Fibroblast of skin of right quadriceps (primary cell): ENCODE measurements around the gene ATG16L2.
"Not testable (repeated sequence)": the region's sequence is repeated elsewhere in the genome, so short reads cannot be mapped to it uniquely, and the experiment has no call there.

ENCODE experiments used
- DNase-seq: peaks from one replicate; pipeline ENCODE4 v3.0.0-alpha.2; 2013

The ATG16L2 gene

GRCh38 chr11:72807021-72807693 is 7.1 kb upstream of the ATG16L2 start:
- peak; percentile 44 for DNase-seq

- DNase-seq, result no peak
These were observed 6.4 kb upstream of the ATG16L2 start for GRCh38 chr11:72807792-72808191.

DNA sequence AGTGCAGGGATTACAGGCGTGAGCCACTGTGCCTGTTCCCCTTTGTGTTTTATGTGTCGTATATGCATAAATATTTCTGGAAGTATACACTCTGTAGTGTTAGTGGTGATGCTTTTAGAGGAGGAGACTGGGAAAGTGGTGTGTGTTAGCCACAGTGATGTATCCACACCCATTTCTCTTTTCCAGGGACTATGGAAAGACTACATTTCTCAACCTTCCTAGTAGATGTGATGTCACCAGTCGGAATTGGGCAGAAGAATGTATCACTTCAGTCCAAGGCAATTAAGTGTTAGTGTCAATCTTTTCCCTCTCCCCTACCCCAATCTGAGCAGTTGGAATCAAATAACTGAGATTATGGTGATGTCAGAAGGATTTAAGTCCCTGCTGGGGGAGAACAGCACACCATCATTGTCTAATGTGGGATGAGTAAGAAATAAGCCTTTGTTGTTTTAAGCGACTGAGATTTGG is 5.8 kb upstream of the ATG16L2 start:
- peak; percentile 68 for DNase-seq

GRCh38 chr11:72811686-72812085 is 2.5 kb upstream of the ATG16L2 start:
- DNase-seq, result not testable (repeated sequence)

DNA sequence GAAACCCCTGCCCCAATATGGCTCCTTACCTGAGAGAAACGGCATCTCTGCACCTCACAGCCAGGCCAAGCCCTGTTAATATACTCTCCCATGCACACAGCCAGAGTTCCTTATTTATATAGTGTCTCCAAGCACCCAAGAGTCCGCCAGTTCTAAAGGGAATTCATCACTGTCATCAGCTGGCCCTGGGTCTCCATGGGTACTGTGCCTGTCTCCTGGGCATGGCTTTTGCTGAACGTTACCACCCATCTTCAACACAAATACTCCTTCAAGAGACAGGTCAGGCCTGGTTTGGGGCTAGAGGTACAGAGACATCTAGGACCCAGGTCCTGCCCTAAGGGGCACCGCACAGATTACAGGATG is 1.6 kb upstream of the ATG16L2 start:
- DNase-seq, result no peak

GRCh38 chr11:72812967-72813739 is 1.1 kb upstream of the ATG16L2 start:
- DNase-seq, result peak; percentile 47

GRCh38 chr11:72813740-72814285 is 398 bp upstream of the ATG16L2 start:
- DNase-seq, result peak; percentile 72

DNA sequence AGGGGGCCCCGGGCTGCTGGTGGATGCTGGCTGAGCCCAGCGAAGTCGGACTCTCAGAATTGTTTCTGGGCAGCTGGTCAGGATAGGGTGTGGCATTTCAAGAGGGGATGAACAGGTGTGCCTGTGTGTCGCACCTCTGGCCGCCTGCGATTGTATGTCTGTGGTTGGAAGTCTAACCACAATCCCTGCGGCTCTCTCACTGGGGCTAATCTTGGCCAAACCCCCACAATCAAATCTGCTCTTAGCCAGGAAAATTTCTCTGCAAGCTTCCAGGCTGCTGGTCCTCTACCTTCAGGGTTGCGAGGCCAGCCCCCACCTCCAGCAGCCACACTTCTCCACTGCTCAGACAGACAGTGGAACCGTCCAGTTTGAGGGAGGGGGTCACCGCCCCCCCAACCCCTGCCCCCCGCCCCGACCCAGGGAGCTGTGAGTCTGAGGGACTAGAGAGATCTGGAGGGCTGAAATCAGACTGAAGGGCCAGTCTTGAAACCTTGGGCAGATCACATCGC is 953 bp downstream of the ATG16L2 start:
- DNase-seq, result no peak

GRCh38 chr11:72816404-72816990 is 2.3 kb downstream of the ATG16L2 start:
- no peak for DNase-seq

DNA sequence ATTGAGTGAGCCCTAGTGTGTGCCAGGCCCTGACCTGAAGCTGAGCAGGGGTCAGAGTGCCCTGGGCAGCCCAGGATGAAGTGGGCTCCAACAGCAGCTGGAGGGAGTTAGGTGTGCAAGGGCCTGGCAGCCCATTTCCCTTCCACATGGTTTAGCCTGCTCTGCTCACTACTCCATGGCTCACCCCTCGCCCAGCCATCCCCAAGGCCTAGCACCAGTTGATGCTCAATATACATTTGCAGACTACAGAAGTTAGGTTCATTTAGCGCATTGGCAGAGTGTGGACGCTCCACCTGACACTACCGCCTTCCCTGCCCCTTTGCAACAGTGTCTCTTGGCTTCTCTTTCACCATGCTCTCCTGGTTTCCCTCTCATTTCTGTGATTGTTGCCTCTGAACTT is 3.8 kb downstream of the ATG16L2 start:
- DNase-seq, result no peak

- no peak for DNase-seq
These were observed 4.8 kb downstream of the ATG16L2 start for GRCh38 chr11:72818971-72819370.

- no peak for DNase-seq
These were observed 6.4 kb downstream of the ATG16L2 start for GRCh38 chr11:72820439-72821139.

DNA sequence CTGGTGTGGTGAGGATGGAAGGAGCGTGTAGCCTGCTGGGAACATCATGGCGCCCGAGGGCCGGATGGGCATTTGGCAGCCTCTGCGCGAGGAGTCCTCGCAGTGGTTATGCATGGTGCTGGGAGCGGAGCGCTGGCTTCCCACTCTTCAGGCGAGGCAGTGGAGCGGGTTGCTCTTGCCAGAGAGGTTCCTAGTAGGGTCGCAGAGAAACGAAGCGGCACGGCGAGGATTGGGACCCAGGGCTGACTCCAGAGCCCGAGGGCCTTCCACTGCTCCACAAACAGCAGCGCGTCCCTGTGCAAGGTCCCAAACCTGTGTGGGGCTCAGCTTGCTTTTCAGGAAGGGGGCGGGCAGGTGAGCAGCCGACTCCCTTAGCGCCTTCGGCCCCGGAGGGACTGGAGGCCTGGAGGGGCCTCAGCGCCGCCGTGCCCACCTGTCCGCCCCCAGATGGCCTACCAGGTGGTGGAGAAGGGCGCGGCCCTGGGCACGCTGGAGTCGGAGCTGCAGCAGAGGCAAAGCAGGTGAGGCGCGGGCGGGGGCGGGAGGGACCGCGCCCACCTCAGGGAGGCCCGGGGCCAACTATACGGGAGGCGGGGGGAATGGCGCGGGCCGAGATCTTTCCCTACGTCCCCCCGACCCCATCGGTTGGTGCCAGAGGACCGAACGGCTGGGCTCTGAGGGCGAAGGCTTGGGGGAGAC is 7.2 kb downstream of the ATG16L2 start:
- no peak for DNase-seq

- DNase-seq, result peak; percentile 86
These were observed 7.9 kb downstream of the ATG16L2 start for GRCh38 chr11:72821920-72822799.

DNA sequence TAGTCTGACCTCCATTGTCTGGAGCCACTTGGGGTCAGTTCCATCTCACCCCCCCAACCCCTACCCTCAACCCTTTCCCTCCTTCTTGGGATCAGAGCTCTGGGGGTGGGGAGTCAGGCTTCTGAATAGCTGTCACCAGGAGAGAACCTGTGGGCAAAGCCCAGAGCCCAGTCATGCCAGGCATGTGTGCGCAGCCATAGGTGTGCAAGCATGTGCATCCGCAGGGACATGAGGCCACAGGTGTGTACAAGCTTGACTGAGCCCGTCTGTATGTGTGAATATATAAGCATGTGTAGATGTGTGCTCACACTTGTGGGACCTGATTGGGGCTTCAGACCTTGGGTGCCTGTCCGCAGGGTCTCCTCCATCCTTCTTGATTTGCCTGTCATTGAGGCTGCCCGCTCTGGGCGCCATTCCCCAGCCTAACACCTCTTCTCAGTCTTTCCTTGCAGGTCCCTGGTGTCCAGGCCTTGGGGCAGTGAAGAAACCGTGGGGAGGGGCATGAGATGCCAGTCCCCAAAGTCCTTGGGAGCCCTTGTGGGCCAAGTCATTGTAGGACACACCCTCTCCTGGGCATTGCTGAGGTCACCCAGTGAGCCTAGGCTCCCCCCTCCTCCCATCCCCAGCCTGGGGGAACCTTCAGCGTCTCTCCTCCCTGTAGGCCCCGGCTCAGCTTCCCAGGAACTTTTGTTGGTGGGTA is 9.0 kb downstream of the ATG16L2 start:
- DNase-seq, result no peak

DNA sequence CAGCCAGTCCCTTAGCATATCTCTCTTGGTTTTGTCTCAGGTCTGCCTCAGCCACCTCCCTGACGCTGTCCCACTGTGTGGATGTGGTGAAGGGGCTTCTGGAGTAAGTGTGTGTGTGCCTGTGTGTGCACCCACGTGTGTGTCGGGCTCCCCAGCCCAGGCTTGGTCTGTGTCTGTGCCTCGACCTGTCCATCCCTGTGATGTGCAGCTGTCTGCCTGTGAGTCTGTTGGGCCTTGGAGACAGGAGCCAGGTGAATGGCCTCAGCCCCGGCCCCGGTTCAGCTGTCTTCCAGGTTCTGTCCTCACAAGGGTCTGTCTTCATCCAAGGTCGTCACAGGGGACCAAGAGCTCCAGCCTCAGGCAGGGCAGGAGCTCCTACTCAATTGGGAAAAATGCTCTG is 9.8 kb downstream of the ATG16L2 start:
- DNase-seq, result no peak

GRCh38 chr11:72824811-72825505 is 10.7 kb downstream of the ATG16L2 start:
- DNase-seq, result no peak

GRCh38 chr11:72825661-72826060 is 11.4 kb downstream of the ATG16L2 start:
- DNase-seq, result no peak

- no peak for DNase-seq
These were observed 12.2 kb downstream of the ATG16L2 start for GRCh38 chr11:72826191-72826941.
